OCI-LY1 (cell line): ENCODE results near the gene TPO.

Experiments used
- CTCF ChIP-seq: fragments of 200-600 bp; sonication (generic), shearing (Covaris generic); IDR thresholded peaks from 2 replicates; pipeline ENCODE4 v1.5.1; 2017; ENCODE audit warnings: mild to moderate bottlenecking, antibody characterized with exemption, low read length, moderate library complexity, mixed read lengths
- EZH2 ChIP-seq: fragments of 200-600 bp; sonication (generic), shearing (Covaris generic); IDR thresholded peaks from 2 replicates; pipeline ENCODE4 v1.8.0; 2017; ENCODE audit warnings: borderline replicate concordance, mixed run types, mild to moderate bottlenecking, antibody characterized with exemption, low read length, moderate library complexity, mixed read lengths

GRCh38 chr2:1476617-1477195 is 63.4 kb downstream of the TPO start:
- TF ChIP-seq EZH2 (no peak), CTCF (no peak)
